Natural killer cell (primary cell): ENCODE results near the gene LDLRAP1. TPM values are rescaled to one million over a fixed set of nuclear protein-coding genes. Genes with fewer than 3 reads are reported as not detected.
"Not testable (repeated sequence)": the region's sequence is repeated elsewhere in the genome, so short reads cannot be mapped to it uniquely, and the experiment has no call there.

Experiments
- ATAC-seq, 3 donors: fragments of 150-1000 bp in 2 of 3; fragments of 200-7000 bp in 1 of 3; cut with Tn5 transposase; 1 replicate in 1 of 3; 2 replicates in 2 of 3; pipeline ENCODE4 v1.10.0; 2021; ENCODE audit warnings: mild to moderate bottlenecking in 2 of 3, moderate library complexity in 2 of 3
- DNase-seq, 2 donors: peaks; one replicate each; pipeline versions ENCODE4 v3.0.0 to v3.0.0-alpha.2; 2013 to 2021; ENCODE audit warnings: mixed read lengths in 1 of 2
- H3K27ac ChIP-seq: one replicate; pipeline ENCODE4 v1.5.1; 2013; ENCODE audit warnings: mild to moderate bottlenecking, low read length
- H3K27me3 ChIP-seq: one replicate; pipeline ENCODE4 v1.6.1; 2013; ENCODE audit warnings: low read length; ENCODE audit not compliant: control insufficient read depth, insufficient read depth
- H3K36me3 ChIP-seq: one replicate; pipeline ENCODE4 v1.6.1; 2013; ENCODE audit warnings: low read length; ENCODE audit not compliant: control insufficient read depth, insufficient read depth
- H3K4me1 ChIP-seq: one replicate; pipeline ENCODE4 v1.6.1; 2013; ENCODE audit warnings: low read length; ENCODE audit not compliant: control insufficient read depth, insufficient read depth
- H3K4me3 ChIP-seq: one replicate; pipeline ENCODE4 v1.5.1; 2013; ENCODE audit warnings: low read length
- H3K9me3 ChIP-seq: one replicate; pipeline ENCODE4 v1.6.1; 2013; ENCODE audit warnings: low read length; ENCODE audit not compliant: control insufficient read depth, insufficient read depth
- H3K27ac Mint-ChIP-seq, 2 donors: one replicate each; pipeline ENCODE4 v1.8.0; 2022; ENCODE audit warnings: mild to moderate bottlenecking in 2 of 2, mixed read lengths in 2 of 2, moderate library complexity in 1 of 2
- H3K27me3 Mint-ChIP-seq, 2 donors: one replicate each; pipeline ENCODE4 v1.8.0; 2022; ENCODE audit warnings: low read depth in 2 of 2, mixed read lengths in 2 of 2
- H3K36me3 Mint-ChIP-seq: one replicate; pipeline ENCODE4 v1.8.0; 2022; ENCODE audit warnings: mixed read lengths
- H3K4me1 Mint-ChIP-seq, 2 donors: one replicate each; pipeline ENCODE4 v1.8.0; 2022; ENCODE audit warnings: mixed read lengths in 2 of 2
- H3K4me3 Mint-ChIP-seq: one replicate; pipeline ENCODE4 v1.8.0; 2022; ENCODE audit warnings: mild to moderate bottlenecking, moderate library complexity, mixed read lengths
- H3K9me3 Mint-ChIP-seq, 2 donors: one replicate each; pipeline ENCODE4 v1.8.0; 2022; ENCODE audit warnings: mixed read lengths in 2 of 2
- CTCF ChIP-seq: fragments of 200-600 bp; IDR thresholded peaks from one replicate; pipeline ENCODE4 v1.8.0; 2022; ENCODE audit warnings: antibody characterized with exemption
- WGBS: methylation state at CpG from one replicate; pipeline ENCODE4 v1.1.7; 2013; ENCODE audit warnings: missing lambda C conversion rate; ENCODE audit not compliant: insufficient coverage; 5-methylcytosine and 5-hydroxymethylcytosine counted together
- intact Hi-C: fragments of 100-400 bp; cut with micrococcal nuclease; formaldehyde crosslinking; loops from one replicate; pipeline ENCODE4 v1.14.2; 2022
- total RNA-seq, 4 donors: library from RNA; stranded (reverse); fragments of 120-200 nt in 1 of 4; gene quantifications; one replicate each; pipeline versions ENCODE4 v1.2.3 to v1.2.4, GENCODE V29; 2013 to 2022

Gene LDLRAP1
- total RNA-seq, 3 donors from 2014 or later (not counting 1 experiment from before 2014, with no cell fraction given): 25.2 to 34.0 (median 27.4) TPM

GRCh38 chr1:25504706-25505595 lies 38.5 kb upstream of the LDLRAP1 start:
- ATAC-seq: no peak
- H3K36me3 Mint-ChIP-seq: no peaks in the 10 kb centered on the region
- no peak overlapping the region for H3K27ac ChIP-seq
- no peak for DNase-seq
- peaks cover 4% of the 10 kb centered on the region for H3K36me3 ChIP-seq
- no peak for TF ChIP-seq CTCF
- H3K9me3 Mint-ChIP-seq: no peaks in the 10 kb centered on the region
- peaks cover 0 to 7% of the 10 kb centered on the region in 2 donors for H3K27me3 Mint-ChIP-seq
- no peaks in the 10 kb centered on the region for H3K4me1 Mint-ChIP-seq
- H3K4me3 ChIP-seq: no peak overlapping the region
- H3K27me3 ChIP-seq: no peaks in the 10 kb centered on the region
- 73% methylated on average over 9 of the region's 9 CpGs for WGBS
- no peaks in the 10 kb centered on the region for H3K4me1 ChIP-seq
- H3K9me3 ChIP-seq: no peaks in the 10 kb centered on the region
- intact Hi-C loops: loop anchor here (5.0 kb wide), 1 partner anchor 307 kb away; no protein-coding TSS in a partner anchor
- H3K4me3 Mint-ChIP-seq: no peak overlapping the region
- H3K27ac Mint-ChIP-seq: no peak overlapping the region

- no peak overlapping the region for H3K4me3 Mint-ChIP-seq
- intact Hi-C loops: no loop called here
- H3K27me3 Mint-ChIP-seq: peaks cover 0 to 7% of the 10 kb centered on the region in 2 donors
Measured at GRCh38 chr1:25505656-25506385, 37.6 kb upstream of the LDLRAP1 start.

GRCh38 chr1:25506566-25507463 lies 36.6 kb upstream of the LDLRAP1 start:
- H3K9me3 Mint-ChIP-seq, H3K27ac Mint-ChIP-seq: not testable (repeated sequence)
- 83% methylated on average over 27 of the region's 37 CpGs for WGBS

More at GRCh38 chr1:25505656-25506385, 37.6 kb upstream of the LDLRAP1 start:
- Mint-ChIP-seq H3K4me1 (no peaks in the 10 kb centered on the region), H3K9me3 (no peaks in the 10 kb centered on the region), H3K27ac (no peak overlapping the region), H3K36me3 (no peaks in the 10 kb centered on the region)
- H3K27ac ChIP-seq: no peak overlapping the region
- no peak for DNase-seq
- no peak overlapping the region for H3K4me3 ChIP-seq
- H3K4me1 ChIP-seq: no peaks in the 10 kb centered on the region
- H3K27me3 ChIP-seq: no peaks in the 10 kb centered on the region
- 70% methylated on average over 13 of the region's 14 CpGs for WGBS
- no peak for ATAC-seq
- TF ChIP-seq CTCF: no peak
- no peaks in the 10 kb centered on the region for H3K9me3 ChIP-seq
- peaks cover 4% of the 10 kb centered on the region for H3K36me3 ChIP-seq

More at GRCh38 chr1:25506566-25507463, 36.6 kb upstream of the LDLRAP1 start:
- H3K9me3 ChIP-seq, DNase-seq, H3K4me1 Mint-ChIP-seq, intact Hi-C loops, H3K4me3 Mint-ChIP-seq, ATAC-seq, H3K27ac ChIP-seq, H3K4me1 ChIP-seq, H3K27me3 ChIP-seq, H3K4me3 ChIP-seq, H3K36me3 ChIP-seq, H3K36me3 Mint-ChIP-seq, H3K27me3 Mint-ChIP-seq: not testable (repeated sequence)
